Fibroblast of skin of back (primary cell): Measurements from ENCODE around the gene SH3D19. TPM values are rescaled to one million over a fixed set of nuclear protein-coding genes. Genes with fewer than 3 reads are reported as not detected.

ENCODE experiments used
- DNase-seq: peaks from one replicate; pipeline ENCODE4 v3.0.0-alpha.2; 2013
- polyA plus RNA-seq, 2 experiments: library from polyadenylated mRNA; unstranded; fragments of 120-200 nt; gene quantifications; one replicate each; pipeline ENCODE4 v1.2.1, GENCODE V29; 2013; ENCODE audit not compliant: insufficient read length in 2 of 2

The SH3D19 gene, protein sequence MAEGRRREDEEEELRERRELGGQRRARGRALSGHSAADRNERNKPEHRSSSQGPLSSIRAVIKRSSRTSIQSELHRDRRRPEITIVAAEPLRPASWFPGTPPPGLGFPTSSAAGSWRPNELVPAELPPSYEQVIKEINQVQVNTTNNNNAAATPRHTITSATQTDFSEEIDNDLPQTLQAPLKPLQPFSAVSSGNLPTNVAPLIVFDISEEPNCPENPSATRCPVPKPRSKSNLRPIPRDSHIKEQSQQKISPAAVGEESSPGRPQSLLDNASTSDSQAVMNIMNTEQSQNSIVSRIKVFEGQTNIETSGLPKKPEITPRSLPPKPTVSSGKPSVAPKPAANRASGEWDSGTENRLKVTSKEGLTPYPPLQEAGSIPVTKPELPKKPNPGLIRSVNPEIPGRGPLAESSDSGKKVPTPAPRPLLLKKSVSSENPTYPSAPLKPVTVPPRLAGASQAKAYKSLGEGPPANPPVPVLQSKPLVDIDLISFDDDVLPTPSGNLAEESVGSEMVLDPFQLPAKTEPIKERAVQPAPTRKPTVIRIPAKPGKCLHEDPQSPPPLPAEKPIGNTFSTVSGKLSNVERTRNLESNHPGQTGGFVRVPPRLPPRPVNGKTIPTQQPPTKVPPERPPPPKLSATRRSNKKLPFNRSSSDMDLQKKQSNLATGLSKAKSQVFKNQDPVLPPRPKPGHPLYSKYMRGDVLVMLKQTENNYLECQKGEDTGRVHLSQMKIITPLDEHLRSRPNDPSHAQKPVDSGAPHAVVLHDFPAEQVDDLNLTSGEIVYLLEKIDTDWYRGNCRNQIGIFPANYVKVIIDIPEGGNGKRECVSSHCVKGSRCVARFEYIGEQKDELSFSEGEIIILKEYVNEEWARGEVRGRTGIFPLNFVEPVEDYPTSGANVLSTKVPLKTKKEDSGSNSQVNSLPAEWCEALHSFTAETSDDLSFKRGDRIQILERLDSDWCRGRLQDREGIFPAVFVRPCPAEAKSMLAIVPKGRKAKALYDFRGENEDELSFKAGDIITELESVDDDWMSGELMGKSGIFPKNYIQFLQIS
- polyA plus RNA-seq (2013, experiment 1 of 2; ENCODE audit: insufficient read length): 28.8 TPM
- 30.5 TPM for polyA plus RNA-seq (2013, experiment 2 of 2; ENCODE audit: insufficient read length)

DNA sequence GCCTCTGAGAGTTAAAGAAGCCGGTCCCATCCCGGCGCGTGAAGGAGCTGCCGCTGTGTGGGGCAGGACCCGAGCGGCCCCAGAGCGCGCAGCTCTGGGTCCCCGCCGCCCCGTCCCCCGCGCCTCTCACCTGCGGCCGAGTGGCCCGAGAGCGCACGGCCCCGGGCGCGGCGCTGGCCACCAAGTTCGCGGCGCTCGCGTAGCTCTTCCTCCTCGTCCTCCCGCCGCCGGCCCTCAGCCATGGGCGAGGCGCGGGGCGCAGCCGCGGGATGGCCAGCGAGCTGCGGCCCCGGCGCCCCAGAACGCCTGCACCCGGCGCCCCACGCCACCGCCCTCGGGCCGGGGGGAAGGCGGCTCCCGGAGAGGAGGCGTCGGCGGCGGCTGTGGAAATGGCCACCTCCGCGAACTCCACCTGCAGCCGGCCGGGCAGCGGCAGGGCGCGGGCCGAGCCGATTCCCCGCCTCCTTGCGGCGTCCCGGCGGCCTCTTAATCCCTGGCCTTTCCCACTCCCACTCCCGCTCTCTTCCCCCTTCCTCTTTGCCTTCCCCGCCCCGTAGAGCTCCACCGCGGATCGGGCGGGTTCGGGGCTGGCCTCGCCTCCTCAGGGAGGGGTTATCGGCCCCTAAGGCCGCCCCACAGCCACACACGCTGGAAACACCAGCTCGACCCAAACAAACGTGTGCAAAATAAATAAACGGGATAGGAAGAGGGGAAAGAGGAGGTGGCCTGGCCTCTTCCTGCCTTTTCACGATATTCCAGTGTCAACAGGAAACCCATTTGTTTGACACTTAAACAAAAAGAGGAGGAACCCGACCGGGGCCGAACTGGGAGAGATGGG is at the start of gene SH3D19:
Gene SH3D19 (minus strand): TSS at position 495 of the 838 bp plus-strand sequence. CDS start 253 bp downstream, at position 242.
- DNase-seq: peak; percentile 64

DNA sequence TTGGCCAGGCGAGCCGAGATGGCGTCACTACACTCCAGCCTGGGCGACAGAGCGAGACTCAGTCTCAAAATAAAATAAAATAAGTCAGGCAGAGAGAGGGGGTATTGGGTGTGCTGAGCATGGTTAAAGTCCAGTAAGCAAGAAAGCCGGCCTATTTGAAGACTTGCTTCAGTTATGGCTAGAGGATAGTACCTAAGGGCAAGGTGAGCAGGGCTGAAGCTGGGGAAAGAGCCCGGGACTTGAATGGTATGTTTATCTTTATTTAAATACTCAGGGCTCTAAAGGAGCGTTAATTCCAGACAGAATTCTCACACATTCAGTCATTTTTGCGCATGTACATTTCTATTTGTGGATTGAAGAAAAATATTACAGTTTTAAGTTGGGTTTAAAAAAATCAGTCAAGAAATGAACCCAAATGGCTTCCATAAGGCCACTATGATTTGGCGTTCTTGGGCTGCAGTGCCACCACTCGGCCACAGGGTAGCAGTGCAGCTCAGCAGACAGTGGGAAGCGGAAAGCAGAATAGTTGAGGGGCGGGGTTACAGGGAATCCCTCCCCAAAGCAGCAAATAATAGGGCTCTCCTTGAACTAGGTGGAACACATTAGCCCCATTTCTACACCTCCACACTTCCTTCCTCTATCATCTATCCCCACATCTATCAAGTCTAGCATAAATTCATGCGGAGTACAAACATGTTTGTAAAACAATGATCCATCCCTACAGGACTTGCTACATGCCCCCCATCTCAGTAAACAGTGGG is 37.2 kb upstream of the SH3D19 start:
- peak; percentile 78 for DNase-seq

DNA sequence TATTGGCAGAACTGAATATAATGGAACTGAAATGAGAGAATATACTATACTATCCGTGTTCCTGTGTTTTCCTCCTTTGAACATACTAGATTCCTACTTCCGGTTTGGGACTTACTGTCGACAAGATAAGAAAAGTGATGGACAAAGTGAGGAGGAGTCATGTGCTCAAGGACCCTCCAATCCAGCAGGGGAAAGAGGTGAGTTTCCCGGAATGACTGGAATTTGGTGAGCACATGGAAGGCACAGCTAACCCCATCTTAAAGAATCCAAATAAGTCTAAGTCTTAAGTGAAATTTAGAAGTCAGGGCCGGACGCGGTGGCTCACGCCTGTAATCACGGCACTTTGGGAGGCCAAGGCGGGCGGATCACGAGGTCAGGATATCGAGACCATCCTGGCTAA is 36.6 kb upstream of the SH3D19 start:
- DNase-seq: no peak

DNA sequence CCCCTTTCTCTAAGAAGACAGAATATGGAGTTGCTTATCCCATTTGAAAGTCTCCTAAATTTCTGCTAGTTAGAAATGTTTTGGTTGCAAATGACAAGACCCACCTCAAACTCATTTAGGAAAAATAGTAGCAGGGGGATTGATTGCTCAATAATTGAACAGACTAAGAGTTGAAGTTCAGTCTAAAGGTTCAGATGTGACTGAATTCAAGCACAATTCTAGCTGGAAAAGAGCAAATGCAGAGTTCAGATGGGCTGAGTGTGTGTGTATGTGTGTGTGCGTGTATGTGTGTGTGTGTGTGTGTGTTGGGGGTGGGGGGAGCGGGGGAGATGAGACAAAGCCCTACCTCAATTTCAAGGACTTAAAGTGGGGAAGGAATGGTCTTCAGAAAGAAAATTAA is 35.7 kb upstream of the SH3D19 start:
- no peak for DNase-seq

DNA sequence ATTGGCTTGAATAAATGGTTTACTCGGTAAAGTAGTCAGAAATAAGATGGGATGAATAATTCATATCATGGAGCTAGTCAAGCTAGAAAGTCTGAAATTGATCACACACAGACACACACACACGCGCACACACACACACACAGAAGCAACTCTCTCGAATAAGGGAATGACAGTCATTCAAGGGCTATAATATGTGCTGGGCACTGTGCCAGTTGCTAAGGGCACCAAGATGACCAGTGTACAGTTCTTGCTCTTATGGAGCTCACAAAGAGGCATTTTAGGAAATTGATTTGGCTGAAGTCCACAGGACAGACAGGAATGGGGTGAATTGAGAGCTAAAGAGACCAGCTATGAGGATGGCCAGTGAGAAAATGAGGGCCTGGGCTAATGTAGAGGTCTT is 34.2 kb upstream of the SH3D19 start:
- DNase-seq: peak; percentile 2

DNA sequence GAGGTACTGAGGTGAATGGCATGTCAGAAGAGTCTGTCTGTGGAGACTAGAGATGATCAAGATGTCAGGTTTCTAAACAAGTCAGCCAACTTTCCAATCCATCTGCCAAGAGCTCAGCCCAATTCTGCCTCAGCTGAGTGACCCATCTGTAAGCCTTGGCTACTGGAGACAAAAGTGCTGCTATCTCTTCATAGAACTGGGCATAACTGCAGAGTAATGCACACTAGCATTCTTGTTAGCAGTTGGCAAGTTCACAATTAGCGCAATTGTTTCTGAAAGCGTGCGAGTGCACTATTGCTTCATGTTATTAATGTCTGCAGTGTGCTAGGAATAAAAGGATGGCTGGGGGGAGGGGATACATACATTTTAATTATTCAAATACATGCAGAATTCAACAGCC is 32.9 kb upstream of the SH3D19 start:
- no peak for DNase-seq

DNA sequence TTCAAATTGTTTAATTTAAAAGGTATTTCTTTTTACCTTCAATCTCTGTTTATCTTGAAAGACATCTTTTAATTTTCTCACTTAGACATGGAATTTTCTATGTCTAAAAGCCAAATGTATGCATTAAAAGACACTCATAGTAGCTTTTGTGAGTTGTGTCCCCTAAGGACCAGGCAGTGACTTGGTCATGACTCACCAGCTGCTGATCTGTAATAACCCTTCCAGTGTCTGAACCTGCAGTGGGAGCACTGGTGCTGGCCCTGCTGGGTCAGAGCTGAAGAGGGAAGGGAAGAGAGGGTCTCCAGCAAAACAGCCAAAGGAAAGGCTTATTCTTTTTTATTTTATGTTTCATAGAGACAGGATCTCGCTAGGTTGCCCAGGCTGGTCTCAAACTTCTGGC is 31.1 kb upstream of the SH3D19 start:
- DNase-seq: peak; percentile 75

DNA sequence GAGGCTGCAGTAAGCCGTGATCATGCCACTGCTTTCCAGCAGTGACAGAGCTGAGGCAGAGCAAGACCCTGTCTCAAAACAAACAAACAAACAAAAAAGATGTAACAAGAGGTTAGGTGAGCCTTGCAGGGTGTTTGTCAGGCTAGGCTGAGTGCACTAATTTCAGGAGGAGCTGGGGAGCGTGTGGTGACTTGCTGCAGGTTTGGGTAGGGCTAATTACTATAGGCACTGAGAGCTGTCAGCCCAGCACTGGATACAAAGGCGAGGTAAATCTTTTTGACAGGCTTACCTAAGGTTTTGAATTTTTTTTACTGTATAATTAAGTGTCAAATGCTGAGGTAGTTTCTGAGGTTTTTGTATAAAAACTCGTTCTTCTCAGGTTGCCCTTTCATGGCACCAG is 29.8 kb upstream of the SH3D19 start:
- DNase-seq: no peak

DNA sequence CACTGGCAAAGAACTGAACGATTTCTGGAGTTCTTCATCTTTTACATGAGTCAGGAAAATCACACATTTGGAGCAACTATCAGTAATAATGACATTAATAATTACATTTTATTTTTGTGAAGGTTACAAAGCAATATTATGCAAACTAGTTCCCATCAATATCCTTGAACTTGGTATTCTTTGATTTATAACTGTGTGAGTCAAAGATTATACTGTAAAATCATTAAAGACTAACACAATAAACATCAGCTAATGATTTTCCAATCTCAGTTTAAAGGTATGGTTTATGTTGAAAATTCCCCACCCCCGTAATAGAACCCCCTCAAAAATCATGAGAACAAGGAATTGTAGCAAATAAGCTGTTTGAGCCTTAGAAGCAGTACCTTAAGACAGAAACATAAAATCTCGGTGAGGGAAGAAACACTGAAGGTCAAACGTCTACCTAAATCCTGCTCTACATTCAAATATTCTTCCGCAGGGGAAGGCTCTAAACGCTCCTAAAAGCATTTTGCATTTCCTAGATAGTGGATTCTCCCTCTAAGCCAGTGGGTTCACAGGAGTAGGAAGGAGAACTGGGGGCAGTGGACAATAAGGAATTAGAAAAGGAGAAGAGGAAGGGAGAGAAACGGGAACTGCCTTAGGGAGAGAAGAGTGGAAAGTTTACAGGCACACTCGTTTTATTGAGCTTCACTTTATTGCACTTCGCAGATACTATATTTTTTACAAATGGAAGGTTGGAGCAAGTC is 22.3 kb upstream of the SH3D19 start:
- no peak for DNase-seq

DNA sequence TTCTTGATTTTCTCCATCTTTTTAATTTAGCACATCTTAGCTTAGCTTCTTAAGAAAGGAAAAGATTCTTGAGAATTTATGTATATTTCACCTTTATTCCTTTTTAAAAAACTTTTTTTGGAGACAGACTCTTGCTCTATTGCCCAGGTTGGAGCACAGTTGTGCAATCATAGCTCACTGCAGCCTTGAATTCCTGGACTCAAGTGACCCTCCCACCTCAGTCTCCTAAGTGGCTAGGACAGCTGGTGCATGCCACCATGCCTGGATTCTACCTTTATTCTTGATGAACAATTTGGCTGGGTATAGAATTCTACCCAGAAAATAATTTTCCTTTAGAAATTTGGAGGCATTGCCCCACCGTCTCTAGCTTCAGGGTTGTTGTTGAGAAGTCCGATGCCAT is 19.5 kb upstream of the SH3D19 start:
- no peak for DNase-seq

DNA sequence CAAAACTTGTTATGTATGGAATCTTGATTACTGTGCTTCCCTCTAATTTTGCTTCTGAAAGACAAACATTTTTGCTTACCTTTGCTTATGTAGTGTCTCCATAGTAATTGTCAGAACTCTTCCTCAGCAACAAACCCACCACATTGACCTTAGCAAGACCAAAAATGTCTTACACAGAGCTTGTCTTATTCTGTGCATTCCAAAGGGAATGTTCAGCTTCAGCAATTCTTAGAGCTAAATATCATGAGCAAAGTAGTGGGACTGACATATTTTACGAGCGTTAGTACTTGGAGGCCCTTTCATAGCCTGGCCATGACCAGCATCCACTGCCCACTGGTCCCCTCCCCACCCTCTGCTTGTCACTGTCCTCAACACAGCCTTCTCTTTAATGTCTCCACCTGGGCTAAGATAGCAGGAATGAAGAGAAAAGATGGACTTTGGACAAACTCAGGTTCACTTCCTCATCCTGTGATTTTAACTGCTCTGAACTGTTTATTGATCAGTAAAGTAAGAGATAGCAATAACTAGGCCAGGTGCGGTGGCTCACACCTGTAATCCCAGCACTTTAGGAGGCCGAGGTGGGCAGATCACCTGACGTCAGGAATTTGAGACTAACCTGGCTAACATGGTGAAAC is 15.5 kb upstream of the SH3D19 start:
- no peak for DNase-seq

DNA sequence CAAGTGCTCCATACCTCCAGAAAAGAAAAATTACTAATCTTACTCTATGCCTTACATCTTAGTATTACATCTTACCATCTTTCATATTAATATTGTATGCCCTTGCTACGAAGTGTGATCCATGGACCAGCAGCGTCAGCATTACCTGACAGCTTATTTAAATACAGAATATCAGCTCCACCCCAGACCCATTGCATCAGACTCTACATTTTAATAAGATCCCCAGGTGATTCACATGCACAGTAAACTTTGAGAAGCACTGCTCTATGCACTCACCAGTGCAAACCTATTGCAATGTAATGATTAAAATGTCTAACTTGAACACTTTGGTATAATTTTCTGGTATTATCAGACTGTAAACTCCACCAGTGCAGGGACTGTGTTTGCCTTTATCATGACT is 14.1 kb upstream of the SH3D19 start:
- no peak for DNase-seq

DNA sequence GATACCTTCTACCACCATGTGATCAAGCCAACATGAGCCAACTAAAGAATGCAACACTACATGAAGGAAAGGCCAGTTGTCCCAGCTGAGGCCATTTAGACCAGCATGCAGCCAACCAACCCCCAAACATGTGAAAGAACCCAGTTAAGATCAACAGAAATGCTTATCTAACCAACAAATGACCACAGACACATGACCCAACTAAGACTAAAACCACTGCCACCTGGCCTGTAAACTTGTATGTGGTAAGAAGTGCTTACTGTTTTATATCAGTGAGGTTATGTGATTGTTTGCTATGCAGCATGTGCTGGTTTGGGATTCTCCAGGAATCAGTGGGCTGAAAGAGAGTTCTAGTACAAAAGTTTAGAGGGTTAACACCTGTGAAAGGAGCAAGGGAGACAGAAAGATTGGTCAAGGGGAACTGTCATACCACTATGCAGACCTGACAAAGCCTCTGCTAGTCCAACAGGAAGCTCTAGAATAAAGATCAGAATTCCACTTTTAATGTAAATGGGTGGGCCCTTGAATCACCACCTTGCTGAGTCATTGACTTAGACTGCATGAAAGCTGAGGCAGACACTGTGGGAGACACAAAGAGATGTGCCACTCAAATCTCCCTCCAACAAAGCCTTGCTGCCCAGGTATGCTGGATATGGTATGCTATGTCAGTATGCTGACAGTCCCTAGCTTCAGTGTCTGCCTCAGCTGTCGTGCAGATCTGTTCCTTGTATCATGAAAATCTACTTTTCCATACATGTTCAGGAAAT is 6.1 kb upstream of the SH3D19 start:
- peak; percentile 35 for DNase-seq

DNA sequence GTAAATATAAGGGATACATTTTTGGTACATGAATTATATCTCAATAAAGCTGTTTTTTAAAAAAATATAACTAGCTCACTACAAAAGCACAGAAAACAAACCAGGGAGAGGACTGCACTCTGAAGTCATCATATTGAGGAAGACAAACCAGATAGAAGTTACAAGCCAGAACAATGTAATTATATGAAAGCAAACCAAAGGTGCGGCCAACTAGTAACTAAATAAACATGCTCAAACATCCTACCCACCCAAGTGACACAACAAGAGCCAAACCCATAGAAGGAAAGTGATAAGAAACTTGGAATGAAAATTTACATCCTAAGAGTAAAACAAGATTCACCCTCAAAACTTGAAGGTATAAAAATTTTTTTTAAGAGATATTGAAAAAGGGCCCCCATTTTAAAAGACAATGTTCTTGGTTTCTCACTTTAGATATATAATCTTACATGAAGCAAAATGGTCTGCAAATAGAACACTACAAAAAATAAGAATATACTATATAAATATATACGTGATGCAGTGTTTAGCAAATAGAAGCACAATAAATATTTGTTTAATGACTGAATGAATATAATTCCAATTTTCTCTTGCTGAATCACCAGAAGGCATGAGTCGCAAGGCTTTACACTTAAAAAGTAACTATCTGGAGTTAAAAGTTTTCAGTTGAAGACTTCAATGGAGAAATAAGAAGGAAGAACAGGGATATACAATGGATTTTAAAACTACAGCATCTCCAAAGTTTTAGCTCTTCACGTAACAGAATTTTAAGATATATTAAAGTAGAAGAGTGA is 4.0 kb upstream of the SH3D19 start:
- DNase-seq: peak; percentile 59

DNA sequence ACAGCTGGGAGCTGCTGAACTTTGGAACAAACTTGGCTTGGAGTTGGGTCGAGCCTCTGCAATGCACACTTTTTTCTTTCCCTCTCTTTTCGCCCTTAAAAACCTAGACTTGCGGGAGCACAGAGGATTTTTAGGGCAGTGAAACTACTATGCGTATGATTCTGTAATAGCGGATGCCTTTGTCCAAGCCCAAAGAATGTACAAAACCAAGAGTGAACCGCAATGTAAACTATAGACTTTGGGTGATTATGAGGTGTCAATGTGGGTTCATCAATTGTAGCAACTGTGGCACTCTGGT is 493 bp upstream of the SH3D19 start:
- no peak for DNase-seq

DNA sequence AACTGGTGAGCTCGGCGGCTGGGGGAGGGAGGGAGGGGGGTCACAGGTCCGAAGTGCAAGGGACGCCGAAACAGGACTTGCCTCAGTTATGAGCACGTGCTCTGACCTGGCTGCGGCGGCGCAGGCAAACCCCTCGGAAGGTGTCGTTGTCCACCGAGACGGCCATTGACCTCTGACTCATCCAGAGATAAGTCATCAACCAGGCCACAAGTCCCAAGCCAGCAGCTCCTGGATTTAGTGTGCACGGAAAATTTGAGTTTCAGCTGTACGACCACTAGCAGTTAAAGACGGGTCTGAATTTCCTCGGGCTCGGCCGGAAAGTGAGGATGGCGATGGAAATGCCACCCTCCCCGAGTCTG is 674 bp downstream of the SH3D19 start:
- DNase-seq: peak; percentile 58

DNA sequence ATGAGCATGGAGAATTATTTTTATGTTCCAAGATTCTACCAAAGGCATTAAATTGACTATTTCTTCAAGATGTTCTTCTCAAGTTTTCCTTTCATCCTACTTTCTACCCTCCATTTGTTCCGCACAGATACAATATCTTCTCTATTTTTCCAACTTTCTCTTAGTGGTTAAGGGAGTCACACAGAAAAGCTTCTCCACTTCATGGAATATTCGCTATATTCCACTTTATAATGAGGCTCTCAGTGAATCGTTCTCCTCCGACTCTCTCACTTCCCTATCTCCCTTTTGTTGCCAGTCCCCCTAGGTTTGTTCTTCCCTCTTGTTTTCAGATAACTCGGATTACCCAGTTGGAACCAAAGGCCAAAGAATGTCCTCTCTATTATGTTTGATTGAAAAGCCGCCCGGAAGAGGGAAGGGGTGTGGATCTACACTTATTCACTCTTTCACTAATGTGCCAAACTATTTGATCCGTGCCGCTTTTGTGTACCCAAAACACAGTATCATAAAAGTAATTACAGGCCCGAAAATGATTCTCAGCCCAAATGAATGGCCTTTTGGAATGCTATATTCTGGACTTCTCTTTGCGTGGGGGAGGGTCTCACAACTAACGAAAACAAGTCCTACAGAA is 1.2 kb downstream of the SH3D19 start:
- DNase-seq: no peak

DNA sequence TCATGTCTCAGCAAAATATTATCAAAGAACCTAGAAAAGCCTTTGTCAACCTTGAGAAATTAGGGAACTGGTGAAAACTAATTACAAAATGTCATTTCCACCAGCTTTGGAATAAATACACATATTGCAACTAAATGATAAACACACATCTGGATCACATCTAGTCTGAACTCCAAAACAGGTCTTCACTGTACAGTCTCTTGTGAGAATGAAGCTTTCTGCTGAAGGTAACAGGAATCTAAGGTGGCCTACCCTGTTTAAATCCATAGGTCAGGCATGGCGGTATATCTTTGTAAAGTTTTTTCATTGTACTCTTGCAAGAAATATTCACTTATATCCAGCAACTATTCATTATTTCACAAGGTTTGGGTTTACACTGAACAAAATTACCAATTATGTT is 1.7 kb downstream of the SH3D19 start:
- DNase-seq: no peak
